Renal cortical epithelial cell (primary cell): ENCODE data around the gene HOXD4. TPM values are rescaled to one million over a fixed set of nuclear protein-coding genes. Genes with fewer than 3 reads are reported as not detected.

ENCODE experiments used
- DNase-seq: peaks from one replicate; pipeline ENCODE4 v3.0.0-alpha.2; 2011; ENCODE audit warnings: low read depth
- total RNA-seq: library from RNA; depleted of rRNA; stranded (reverse); fragments of >200 nt; gene quantifications from 2 replicates; pipeline ENCODE4 v1.2.3, GENCODE V29; 2014

HOXD4 gene
- total RNA-seq, 1 donor from 2014 or later: 23.2 TPM

DNA sequence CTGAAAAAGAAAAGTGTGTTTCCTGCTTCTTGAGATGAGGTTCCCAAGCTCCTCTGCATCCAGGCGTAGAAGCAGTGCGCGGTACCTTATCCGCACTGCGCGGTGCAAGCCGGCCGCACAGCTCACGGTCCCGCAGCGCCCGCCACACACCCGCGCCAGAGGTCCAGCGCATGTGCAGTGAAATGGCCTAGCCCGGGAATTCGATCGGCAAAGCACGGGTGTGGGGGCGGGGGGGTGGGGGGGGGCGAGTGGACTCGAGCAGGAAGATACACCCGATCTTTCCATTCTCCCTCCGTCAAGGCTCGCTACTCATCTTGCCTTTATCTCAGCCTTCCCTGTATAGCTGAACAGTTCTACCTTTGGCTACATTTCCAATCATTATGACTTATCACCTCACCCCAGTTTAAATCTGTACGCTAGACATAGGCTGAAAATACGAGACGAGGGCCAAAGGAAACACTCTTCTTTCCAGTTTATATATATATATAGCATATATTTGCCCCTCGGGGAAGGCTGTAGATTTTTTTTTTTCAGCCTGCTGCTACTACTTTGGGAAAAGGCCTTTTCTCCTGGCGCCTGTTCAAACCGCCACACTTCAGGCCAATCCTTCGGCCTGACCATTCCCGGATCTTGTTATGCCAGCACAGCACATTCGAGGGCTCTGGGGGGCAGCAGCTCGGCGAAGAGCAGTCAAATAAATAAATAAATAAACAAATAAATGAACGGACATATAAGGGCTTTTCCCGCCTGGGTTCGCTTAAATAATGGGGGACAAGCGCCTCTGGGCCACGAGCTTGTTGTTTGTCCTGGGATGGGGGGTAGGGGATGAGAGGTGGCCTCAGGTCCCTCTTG lies 11.5 kb upstream of the HOXD4 start:
- DNase-seq: no peak

DNA sequence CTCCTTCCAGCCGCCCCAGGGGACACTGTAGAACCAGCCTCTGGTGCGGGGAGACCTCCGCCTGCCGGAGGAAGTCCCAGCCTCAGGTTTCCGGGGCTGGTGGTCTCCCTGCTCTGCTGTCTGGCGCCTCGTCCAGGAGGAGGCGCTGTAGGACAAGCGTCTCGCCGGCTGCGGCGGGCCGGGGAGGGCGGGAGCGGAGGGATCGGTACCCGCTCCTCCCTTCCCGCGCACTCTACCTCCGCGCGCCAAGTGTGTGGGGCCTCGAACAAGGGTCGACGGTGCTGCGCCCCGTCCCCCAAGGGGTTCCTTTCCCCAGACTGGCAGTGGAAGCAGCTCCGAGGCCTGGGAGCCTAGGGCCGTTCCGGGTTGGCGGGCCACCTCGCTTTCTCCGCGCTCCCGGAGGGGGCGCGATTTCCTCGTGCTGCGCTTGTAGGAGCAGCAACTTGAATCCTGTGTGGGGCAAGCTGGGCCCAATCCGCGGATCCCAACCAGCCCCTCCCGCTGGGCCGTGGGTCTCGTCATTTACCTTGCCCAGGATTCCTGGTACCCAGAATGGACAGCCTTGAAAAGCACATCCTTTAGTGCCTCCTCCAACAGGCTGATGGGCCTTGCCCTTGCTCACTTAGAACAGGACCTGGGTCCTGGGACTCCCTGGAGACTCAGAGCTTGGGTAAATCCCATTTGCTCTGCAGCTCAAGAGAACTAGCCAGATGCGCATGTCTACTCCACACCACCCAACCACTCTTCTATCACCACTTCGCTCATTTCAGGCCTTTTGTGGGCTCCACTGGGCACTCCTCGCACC lies 10.6 kb upstream of the HOXD4 start:
- DNase-seq: no peak

DNA sequence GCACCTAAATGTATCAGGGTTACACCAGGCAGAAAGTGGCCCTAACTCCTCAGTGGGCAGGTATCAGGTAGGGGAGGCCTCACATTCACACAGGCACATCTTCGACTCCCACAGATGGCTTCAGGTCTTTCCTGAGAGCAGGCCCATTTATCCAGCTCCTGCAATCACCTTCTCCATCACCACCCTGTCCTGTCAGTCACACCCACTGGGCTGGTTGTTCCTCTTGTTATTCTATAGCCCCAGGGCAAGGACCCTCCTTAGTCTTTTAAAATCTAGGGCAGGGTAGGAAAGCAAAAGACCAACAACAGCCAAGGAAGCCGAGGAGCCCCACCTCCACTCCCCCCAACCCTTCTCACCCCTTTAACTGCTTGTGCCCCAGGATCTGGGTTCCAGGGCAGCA lies 9.1 kb upstream of the HOXD4 start:
- DNase-seq: no peak

DNA sequence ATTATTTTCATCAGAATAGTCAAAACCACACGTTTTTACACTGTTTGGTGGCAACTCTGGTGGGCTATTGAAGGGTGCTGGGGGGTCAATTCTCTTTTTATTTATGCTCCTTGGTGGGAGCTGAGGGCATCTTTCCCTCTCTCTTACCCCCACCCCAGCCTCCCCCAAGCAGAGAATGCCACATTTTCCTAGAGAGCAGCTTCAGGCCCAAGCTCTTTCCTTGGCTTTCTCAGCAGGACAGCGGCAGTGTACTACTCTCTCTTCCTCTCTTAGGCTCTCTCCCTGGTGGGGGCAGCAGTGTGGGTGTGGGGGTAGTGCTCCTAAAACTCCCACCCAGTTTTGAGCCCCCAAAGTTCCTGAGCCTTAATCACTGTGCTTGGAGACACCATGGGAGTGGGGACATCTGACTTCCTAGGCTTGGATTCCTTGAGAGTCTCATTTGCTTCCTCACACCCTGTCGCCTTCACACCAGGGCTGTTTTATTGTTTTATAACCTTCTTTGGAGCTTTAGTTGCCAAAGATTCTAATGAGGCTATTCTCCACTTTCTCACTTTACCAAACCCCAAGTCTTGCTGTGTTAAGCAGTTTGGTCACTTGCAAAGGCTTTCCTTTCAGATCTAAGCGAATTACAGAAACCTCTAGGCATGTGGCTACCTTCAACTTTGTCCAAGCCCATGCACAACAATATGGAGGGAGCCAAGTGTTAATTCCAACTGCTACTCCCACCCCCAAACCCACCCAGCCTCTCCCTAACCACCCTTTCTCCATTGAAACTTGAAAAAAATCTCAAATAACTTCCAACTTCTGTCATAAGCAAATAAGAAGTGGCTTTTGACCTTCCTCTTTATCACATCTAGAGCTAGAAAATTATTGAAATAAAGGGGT lies 6.0 kb upstream of the HOXD4 start:
- DNase-seq: no peak

DNA sequence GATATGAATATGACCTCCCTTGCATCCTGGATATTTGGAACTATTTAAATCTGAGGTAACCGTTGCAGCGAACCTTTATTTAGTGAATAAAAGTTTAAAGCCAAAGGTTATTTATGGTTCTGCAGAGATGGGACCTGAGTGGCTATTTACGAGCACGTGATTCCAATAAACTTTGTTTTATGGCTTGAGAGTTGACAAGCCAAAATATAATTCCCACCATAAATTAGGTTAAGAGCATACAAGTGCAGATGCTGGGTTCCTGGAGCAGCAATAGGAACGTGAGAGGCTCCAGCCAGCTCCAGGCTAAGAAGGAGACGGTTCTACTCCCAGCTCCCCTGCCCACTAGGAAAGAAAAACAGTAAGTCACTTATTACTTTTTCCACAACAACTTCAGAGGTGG lies 5.2 kb upstream of the HOXD4 start:
- no peak for DNase-seq

DNA sequence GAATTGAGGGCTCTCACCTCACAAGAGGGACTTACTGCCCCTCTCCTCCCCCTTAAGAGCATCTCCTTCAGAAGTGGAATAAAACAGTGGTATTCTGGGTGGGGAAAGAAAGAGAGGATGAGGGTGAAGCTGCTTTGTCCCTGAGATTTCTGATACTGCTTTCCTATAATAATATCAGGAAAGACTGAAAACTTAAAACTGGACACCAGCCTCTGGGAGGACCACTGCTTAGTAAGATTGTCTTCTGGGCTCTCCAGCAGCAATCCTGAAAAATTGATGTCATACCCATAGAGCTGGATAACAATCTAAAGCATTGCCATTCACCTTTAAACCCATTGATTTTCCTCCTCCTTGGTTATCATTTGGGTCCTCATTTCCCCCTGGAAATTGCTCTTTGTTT lies 4.7 kb upstream of the HOXD4 start:
- DNase-seq: no peak

DNA sequence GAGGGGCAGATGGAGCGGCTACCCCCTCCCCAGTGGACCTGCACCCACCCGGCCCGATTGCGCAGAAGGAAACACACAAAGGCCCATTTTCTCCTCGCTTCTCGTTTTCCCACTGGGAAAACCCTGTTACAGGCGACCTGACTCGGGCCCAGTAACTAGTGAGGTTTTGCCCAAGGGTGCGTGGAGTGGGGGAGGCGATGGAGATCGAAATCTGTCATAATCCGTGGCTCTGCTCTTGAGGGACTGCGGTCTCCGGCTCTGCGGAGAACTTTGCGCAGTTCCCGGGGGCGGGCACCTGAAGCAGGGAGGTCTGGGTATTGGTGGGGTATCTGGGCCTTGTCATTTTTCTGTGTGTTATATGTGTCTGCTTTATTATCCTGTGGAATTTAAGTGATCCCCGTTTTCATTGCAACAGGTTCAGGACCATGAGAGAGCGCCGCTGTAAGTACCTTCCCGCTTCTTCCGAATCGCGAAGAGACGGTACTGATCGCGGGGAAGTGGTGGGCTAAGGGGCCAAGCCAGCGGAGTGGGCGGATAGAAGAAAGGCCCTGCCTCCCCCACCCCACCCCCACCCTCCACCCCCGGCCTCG lies 4.0 kb upstream of the HOXD4 start:
- no peak for DNase-seq

DNA sequence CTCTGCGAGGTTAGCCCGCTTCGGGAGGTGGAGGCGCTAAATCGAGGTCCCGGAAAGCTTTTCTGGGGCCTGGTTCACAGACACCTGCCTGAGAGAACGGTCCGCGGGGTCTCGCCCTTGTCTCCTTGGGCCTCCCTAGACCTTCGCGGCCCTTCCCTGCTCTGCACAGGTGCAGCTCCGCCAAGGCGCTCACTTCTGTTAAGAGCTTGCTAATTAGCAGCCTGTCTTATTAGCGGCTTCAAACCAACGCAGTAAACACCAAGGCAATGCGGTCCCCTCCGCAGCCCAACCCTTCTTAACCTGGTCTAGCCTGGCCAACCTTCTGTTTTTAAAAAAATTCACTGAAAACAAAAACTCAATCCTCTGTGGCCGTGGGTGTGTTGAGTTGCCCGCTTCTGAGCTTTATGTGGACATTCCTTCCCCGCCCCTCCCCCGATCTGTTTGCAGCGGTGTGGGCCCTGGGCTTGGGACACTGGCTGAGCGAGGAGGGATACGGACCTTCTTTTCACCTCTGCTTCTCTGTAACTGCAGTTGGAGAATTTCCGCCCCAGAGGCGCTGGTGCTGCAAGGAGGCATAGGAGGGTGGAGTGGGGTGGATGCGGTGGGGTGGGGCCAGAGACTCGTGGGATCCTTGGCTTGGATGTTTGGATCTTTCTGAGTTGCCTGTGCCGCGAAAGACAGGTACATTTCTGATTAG lies 3.4 kb upstream of the HOXD4 start:
- DNase-seq: peak; percentile 72

DNA sequence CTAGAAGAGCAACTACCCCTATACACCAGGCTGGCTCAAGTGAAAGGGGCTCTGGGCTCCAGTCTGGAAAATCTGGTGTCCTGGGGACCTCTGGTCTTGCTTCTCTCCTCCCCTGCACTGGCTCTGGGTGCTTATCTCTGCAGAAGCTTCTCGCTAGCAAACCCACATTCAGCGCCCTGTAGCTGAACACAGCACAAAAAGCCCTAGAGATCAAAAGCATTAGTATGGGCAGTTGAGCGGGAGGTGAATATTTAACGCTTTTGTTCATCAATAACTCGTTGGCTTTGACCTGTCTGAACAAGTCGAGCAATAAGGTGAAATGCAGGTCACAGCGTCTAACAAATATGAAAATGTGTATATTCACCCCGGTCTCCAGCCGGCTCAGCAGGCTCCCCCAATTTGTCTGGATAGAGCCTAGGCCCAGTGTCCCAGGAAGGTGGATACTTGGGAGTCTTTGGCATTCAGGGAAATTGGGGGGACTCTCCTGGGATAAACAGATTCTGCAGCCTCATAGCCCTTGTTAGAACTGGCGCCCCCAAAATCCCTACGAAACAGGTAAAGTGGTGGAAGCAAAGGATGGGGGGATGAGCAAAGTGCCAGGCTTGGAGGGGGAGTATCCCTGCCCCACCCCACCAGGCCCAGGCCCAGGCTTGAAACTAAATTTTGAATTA lies 2.5 kb upstream of the HOXD4 start:
- DNase-seq: no peak

DNA sequence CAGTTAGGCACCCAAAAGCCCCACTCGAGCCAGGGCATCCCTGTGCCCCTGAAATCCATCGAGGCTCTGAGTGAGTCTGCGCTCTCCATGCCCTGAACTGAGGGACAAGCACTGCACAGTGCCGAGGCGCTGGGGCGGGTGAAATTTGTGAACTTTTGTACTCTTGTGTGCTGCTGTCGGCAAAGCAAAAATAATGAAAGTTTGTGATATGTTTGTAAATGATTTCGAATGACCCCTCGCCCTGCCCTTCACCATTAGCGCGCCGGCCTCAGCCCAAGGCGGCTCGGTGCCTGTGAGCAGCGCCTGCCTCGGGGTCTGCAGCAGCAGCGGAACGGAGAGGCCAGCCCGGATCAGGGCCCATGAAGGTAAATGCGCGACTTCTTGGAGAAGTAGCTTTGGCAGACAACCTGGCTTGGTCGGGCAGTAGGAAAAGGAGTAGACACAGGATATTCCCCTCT lies 1.8 kb upstream of the HOXD4 start:
- no peak for DNase-seq

DNA sequence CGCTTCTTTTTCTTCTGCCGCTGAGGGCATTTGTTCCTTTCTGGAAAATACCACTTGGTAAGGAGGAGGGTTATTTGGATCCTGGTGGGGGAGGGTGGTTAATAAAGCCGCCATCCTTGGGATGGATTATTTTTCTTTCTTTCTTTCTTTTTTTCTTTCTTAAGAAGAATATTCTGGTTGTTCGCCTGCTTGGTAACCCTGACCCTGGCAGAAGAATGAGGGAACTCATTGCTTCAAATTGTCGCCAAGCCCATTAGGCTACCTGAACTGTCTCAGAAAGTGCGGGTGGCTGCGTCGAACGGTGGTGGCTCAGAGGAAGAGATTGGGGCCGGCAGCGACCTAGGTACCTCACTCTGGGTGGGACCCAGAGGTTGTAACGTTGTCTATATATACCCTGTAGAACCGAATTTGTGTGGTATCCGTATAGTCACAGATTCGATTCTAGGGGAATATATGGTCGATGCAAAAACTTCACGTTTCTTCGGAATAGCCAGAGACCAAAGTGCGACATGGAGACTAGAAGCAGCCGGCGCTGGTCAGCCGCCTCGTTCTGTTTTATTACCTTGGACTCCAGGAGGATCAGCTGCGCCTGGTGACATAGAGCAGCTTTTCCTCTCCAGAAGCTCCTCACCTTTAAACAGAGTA lies 1.3 kb upstream of the HOXD4 start:
- no peak for DNase-seq

DNA sequence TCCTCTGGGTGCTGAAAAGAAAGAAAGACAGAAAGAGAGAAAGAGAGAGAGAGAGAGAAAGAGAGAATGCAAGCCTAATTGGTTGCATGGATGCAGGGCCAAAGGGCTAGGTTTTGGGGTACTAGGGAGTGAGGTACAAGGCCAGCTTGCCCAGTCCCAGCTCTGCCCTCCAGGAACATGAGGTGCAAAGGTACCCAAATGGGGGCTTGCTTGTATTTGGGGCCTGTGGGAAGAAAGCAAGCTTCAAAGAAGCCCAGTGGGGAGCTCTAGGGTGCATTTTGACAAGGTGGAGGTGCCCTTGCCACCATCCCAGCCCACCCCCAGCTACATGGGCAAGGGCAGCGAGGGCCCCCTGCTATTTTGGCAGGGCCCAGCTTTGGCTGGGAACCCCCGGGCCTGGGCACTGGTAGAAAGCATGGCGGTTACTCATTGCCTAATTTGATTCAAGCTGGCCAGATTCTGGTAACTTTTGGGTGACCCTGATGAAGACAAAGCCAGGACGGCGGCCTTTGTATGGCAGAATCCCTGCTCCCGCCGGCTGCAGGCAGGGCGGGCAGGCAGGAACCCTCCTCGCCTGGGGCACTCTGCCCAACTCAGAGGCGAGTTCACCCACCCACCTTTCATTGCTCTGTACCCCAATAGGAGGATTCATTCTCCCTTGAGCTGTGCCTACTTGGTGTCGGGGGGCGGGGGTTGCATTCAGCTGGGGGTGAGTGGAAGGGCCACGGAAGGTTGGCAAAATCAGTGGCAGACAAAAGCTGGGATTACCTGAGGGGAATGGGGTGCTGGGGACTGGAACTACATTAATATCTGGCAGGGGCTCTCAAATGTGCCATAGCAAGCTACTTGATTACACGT lies 537 bp upstream of the HOXD4 start:
- no peak for DNase-seq

DNA sequence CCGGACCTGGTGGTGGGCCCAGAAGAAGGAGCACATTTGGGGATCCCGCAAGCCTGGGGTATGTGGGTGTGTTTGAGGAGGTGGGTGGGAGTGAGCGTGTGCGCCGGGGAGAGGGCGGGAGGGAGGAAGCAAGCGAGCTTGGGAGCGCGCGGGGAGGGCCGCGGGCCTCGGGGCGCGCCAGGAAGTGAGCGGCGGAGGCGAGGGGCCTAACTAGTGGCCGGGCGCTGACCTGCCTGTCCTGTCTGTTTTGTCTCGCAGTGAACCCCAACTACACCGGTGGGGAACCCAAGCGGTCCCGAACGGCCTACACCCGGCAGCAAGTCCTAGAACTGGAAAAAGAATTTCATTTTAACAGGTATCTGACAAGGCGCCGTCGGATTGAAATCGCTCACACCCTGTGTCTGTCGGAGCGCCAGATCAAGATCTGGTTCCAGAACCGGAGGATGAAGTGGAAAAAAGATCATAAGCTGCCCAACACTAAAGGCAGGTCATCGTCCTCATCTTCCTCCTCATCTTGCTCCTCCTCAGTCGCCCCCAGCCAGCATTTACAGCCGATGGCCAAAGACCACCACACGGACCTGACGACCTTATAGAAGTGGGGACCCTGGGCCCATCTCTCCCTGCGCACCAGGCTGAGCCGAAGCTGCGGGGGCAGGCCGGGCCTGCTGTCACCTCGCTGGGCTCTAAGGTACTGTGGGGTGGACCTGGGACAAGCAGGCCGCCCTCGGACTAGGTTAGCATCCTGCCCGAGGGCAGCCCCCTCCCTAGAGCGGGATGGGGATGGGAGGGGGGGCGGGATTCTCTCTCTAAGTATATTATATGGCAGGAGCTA lies 1.2 kb downstream of the HOXD4 start:
- no peak for DNase-seq

DNA sequence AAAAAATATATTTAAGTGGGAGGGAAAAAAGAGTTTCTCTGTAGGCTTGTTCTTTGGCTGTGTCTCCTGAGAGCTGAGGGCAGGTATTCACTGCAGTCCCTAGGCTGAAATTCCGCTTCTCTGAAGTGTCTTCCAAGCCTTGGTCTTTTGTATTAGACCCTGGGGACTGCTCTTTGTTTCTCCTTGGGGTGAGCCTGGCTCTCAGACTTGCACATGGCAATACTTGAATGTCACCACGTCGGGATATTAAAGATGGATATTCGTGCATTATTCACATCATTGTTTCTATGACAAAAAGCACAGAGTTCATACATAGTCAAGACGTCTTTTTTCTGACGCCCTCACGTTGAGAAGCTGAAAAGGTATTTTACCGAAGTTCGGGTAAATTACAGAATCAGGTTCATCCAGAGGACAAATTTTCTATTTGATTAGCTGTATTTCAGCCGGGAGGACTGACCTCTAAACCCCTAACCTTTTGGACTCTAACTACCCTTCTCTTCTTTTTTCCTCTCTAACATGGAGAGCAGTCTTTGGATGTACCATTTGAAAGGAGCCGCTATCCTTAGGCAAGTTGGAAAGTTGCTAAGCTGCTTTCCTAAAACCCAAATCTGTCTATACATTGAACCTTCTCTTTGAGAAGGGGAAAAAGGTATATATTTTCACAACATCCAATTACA lies 3.4 kb downstream of the HOXD4 start:
- DNase-seq: no peak

DNA sequence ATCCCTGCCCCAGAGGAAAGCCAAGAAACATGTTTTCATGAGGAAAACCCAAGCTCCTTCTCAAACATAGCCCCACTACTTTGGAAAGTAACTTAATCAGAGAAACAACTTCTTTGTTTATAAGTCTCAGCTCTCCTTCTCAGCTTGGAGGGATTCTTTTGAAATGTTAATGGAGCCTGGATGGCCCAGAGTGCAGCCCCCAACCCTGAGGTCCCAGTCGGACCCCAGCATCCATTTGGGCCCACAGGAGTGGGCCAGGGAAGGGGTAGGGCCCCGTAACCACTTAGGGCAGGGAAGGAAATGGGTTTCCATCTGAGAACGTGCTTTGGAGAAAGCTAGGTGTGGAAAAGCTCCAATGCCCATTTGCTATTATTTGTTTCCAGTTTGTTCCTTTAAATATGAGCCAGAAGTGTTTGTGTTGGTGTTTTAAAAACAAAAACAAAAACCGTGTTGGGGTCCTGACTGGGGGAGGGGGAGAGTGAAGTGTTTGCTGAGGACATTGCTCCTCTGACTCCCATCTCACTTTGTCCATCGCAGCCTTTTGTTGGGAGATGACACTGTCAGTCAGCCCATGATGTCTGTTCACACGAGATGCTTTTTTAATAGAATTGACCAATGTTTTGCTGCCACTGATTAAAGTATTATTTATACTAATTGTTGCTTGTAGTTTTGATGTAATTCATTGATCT lies 4.2 kb downstream of the HOXD4 start:
- no peak for DNase-seq

DNA sequence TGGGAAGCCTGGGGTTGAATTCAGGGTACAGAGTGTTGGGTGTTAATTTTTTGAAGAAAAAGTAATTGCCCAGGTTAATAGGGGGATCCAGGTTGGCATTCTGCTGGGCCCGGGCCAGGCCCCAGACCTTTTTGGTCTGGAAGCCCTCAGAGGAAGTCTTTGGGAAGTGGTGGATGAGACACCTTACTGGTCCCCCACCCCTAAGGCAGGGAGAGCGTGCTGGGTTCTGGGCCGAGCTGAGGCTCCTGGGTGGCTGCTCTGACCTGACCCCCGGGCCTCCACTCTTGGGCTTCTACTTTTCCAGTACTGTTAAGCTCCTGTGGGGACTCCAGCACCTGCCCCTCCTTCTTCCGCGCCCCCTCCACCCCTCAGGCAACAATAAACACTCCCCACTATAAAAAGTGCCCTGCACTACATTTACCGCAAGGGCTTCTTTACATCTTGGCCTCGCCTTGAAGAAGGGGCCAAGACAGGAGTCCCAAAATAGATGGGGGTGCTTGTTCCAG lies 5.0 kb downstream of the HOXD4 start:
- DNase-seq: no peak
